Nephron (organoid): Measurements from ENCODE around the gene PELI2.

ENCODE experiments used
- H3K27ac Mint-ChIP-seq, 3 experiments: 2 replicates each; pipeline ENCODE4 v1.8.0; 2020; ENCODE audit warnings: mixed read lengths in 3 of 3, mild to moderate bottlenecking in 2 of 3, moderate library complexity in 1 of 3
- H3K27me3 Mint-ChIP-seq: 2 replicates; pipeline ENCODE4 v1.8.0; 2021; ENCODE audit warnings: low read depth, mild to moderate bottlenecking, moderate library complexity, mixed read lengths
- H3K36me3 Mint-ChIP-seq: 2 replicates; pipeline ENCODE4 v1.8.0; 2020; ENCODE audit warnings: low read depth, mixed read lengths
- H3K4me1 Mint-ChIP-seq: 2 replicates; pipeline ENCODE4 v1.8.0; 2020; ENCODE audit warnings: mixed read lengths
- H3K4me3 Mint-ChIP-seq, 3 experiments: 2 replicates each; pipeline ENCODE4 v1.8.0; 2020; ENCODE audit warnings: mild to moderate bottlenecking in 3 of 3, mixed read lengths in 3 of 3, moderate library complexity in 2 of 3
- H3K9me3 Mint-ChIP-seq: 2 replicates; pipeline ENCODE4 v1.8.0; 2020; ENCODE audit warnings: mixed read lengths
- CTCF ChIP-seq, 3 experiments: fragments of 200-600 bp; sonication (generic); IDR thresholded peaks; one replicate each; pipeline ENCODE4 v1.5.0; 2021; ENCODE audit warnings: antibody characterized with exemption in 3 of 3; ENCODE audit not compliant: unreplicated experiment in 3 of 3

Gene PELI2

DNA sequence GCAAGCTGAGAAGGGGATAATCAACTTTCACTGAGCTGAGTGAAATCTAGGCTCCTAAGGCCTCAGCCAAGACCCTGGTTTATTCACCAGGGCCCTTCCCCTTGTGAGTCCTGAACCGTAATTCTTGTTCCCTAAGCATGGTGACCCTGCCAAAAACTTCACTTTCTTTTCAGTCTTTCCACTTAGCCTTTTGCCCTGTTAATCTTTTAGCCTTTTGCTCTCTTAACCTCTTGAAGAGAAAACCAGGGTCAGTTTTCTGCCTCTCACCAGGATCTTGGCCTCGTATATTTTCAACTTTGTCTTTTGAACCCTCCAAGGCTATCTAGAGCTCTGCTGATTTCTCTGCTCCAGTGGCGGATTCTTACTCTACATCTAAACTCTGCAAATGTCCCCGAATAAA is 191.0 kb downstream of the PELI2 start:
- no peak overlapping the region for H3K4me3 Mint-ChIP-seq
- no peak for TF ChIP-seq CTCF (IDR thresholded peaks at IDR 0.05; ENCODE audit: unreplicated experiment in 3 of 3)
- H3K9me3 Mint-ChIP-seq, result peaks cover 3% of the 10 kb centered on the region
- H3K4me1 Mint-ChIP-seq, result peaks cover 5% of the 10 kb centered on the region
- peaks cover 17% of the 10 kb centered on the region for H3K27me3 Mint-ChIP-seq
- H3K27ac Mint-ChIP-seq, result no peak overlapping the region
- H3K36me3 Mint-ChIP-seq, result no peaks in the 10 kb centered on the region

- Mint-ChIP-seq H3K4me1 (peaks cover 5% of the 10 kb centered on the region), H3K9me3 (peaks cover 3% of the 10 kb centered on the region), H3K4me3 (no peak overlapping the region), H3K27me3 (peaks cover 24% of the 10 kb centered on the region), H3K36me3 (no peaks in the 10 kb centered on the region), H3K27ac (no peak overlapping the region)
- TF ChIP-seq CTCF (IDR thresholded peaks at IDR 0.05; ENCODE audit: unreplicated experiment in 3 of 3), result no peak
Measured at GRCh38 chr14:56310643-56311042, 192.4 kb downstream of the PELI2 start.

DNA sequence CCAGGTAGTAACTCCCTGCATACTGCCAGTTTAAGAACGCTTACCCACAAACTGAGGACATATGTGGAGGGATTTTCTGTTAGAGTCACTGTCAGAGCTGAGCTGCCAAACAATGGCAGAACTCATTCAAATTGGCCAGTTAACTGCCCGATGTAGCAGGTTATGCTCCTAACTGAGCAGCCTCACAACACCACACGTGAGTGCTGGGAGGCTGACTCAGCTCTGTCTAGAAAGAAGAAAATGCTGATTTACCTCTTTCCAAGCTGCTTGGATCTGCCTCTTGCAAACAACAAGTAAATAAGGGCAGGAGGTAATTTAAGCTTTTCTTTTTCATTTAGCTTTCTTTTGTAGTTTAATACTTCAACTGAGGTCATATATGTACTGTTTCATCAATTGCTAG is 195.6 kb downstream of the PELI2 start:
- Mint-ChIP-seq H3K9me3 (peaks cover 9% of the 10 kb centered on the region), H3K4me3 (no peak overlapping the region), H3K27me3 (peaks cover 25% of the 10 kb centered on the region), H3K4me1 (peaks cover 5% of the 10 kb centered on the region), H3K27ac (no peak overlapping the region), H3K36me3 (peaks cover 6% of the 10 kb centered on the region)
- no peak for TF ChIP-seq CTCF (IDR thresholded peaks at IDR 0.05; ENCODE audit: unreplicated experiment in 3 of 3)

- H3K27me3 Mint-ChIP-seq, result peaks cover 33% of the 10 kb centered on the region
- H3K9me3 Mint-ChIP-seq, result peaks cover 6% of the 10 kb centered on the region
- no peaks in the 10 kb centered on the region for H3K4me1 Mint-ChIP-seq
- no peak overlapping the region for H3K27ac Mint-ChIP-seq
- no peak for TF ChIP-seq CTCF (IDR thresholded peaks at IDR 0.05; ENCODE audit: unreplicated experiment in 3 of 3)
- H3K36me3 Mint-ChIP-seq, result peaks cover 6% of the 10 kb centered on the region
- no peak overlapping the region for H3K4me3 Mint-ChIP-seq
Measured at GRCh38 chr14:56318393-56319115, 200.3 kb downstream of the PELI2 start.

DNA sequence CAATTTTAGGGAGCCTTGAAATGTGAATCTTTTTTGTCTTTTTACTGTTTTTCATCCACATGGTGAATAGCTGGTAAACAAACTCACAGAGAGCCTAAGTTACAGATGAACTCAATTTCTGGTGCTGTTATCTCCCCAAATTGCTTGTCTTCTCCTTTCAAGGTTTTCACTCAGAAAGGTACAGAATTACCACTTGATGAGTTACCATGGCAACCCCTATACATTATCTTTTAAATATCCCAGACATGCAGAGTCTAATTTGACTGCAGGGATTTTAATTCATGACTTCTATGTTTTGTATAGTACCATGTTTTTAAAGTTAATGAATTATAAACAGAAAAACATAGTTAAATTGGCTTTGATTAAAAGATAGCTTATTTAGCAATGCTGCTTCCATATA is 203.7 kb downstream of the PELI2 start:
- no peak overlapping the region for H3K4me3 Mint-ChIP-seq
- peaks cover 20% of the 10 kb centered on the region for H3K27me3 Mint-ChIP-seq
- peaks cover 6% of the 10 kb centered on the region for H3K36me3 Mint-ChIP-seq
- H3K27ac Mint-ChIP-seq, result no peak overlapping the region
- H3K4me1 Mint-ChIP-seq, result no peaks in the 10 kb centered on the region
- no peak for TF ChIP-seq CTCF (IDR thresholded peaks at IDR 0.05; ENCODE audit: unreplicated experiment in 3 of 3)
- peaks cover 6% of the 10 kb centered on the region for H3K9me3 Mint-ChIP-seq

DNA sequence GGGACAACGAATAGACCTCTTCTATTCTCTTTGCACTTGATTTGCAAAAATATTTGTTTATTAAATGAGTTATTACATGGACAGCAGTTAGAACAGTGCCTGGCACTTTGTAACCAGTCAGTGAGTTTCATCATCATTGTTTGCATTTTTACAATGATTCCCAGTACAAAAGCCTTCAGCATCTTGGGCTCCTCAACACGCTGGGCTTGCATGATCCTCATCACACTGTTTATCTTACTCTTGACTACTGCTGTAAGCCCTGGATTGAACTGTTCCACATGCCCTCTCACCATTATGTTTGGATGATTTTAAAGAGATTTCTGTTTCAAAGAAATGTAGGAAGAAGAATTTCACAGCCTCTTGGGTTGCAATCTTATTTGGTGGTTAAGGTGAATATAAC is 204.3 kb downstream of the PELI2 start:
- H3K4me1 Mint-ChIP-seq, result no peaks in the 10 kb centered on the region
- H3K27me3 Mint-ChIP-seq, result peaks cover 14% of the 10 kb centered on the region
- peaks cover 6% of the 10 kb centered on the region for H3K9me3 Mint-ChIP-seq
- H3K36me3 Mint-ChIP-seq, result peaks cover 6% of the 10 kb centered on the region
- no peak overlapping the region for H3K27ac Mint-ChIP-seq
- no peak overlapping the region for H3K4me3 Mint-ChIP-seq
- TF ChIP-seq CTCF (IDR thresholded peaks at IDR 0.05; ENCODE audit: unreplicated experiment in 3 of 3), result no peak
